ENCODE data around the gene GNAI3. TPM values are rescaled to one million over a fixed set of nuclear protein-coding genes. Genes with fewer than 3 reads are reported as not detected.

The GNAI3 gene
- total and polyA plus RNA-seq, 2 of the 13 experiments (the other 11 are each of a cell fraction or from before 2014, with no cell fraction given): 4.3 to 9.0 TPM

DNA sequence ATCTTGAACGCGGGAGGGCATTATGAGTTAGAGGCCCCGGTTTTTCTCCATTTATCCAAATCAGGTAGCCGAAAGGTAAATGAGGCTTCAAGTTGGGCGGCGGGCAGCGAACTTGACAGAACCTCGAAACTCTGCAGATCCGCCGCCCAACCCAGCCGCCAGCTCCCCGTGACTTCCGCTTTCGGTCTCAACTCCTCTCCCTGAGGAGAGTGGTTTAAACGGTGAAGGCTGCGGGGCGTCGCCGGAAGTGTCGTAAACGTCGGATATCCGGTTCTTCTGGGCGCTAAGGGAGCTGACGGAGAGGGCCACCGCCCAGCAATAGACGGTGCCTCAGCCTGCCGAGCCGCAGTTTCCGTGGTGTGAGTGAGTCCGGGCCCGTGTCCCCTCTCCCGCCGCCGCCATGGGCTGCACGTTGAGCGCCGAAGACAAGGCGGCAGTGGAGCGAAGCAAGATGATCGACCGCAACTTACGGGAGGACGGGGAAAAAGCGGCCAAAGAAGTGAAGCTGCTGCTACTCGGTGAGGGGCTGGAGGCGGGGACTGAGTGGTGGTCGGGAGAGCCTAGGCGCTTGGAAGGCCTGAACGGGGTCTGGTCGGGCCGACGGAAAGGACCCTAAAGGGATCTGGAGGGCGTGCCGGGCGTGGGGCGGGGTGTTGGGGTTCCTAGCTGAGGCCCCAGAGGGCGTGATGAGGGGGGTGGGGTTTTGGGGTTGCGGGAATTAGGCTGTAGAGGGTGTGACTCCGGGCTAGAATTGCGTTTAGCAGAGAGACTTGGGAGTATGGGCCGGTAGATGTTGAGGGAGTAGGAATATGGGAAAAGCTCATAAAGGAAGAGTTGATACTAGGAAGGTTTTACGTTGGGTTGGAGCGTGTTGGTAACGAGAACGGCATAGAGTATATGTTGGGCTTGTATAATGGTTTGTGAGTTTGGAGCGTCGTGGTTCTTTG, at the start of gene GNAI3 (continued):
- TF ChIP-seq, protein P1, sequence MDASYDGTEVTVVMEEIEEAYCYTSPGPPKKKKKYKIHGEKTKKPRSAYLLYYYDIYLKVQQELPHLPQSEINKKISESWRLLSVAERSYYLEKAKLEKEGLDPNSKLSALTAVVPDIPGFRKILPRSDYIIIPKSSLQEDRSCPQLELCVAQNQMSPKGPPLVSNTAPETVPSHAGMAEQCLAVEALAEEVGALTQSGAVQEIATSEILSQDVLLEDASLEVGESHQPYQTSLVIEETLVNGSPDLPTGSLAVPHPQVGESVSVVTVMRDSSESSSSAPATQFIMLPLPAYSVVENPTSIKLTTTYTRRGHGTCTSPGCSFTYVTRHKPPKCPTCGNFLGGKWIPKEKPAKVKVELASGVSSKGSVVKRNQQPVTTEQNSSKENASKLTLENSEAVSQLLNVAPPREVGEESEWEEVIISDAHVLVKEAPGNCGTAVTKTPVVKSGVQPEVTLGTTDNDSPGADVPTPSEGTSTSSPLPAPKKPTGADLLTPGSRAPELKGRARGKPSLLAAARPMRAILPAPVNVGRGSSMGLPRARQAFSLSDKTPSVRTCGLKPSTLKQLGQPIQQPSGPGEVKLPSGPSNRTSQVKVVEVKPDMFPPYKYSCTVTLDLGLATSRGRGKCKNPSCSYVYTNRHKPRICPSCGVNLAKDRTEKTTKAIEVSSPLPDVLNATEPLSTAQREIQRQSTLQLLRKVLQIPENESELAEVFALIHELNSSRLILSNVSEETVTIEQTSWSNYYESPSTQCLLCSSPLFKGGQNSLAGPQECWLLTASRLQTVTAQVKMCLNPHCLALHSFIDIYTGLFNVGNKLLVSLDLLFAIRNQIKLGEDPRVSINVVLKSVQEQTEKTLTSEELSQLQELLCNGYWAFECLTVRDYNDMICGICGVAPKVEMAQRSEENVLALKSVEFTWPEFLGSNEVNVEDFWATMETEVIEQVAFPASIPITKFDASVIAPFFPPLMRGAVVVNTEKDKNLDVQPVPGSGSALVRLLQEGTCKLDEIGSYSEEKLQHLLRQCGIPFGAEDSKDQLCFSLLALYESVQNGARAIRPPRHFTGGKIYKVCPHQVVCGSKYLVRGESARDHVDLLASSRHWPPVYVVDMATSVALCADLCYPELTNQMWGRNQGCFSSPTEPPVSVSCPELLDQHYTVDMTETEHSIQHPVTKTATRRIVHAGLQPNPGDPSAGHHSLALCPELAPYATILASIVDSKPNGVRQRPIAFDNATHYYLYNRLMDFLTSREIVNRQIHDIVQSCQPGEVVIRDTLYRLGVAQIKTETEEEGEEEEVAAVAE (CRISPR knock-in tag; IDR thresholded peaks at IDR 0.05; ENCODE audit: borderline replicate concordance): 0 out of 2 replicates have a peak, but pooled peaks have one; percentile 29
- TF ChIP-seq MBD4 (IDR thresholded peaks at IDR 0.05; ENCODE audit: borderline replicate concordance, low read length) (no peak), CREB1 (IDR thresholded peaks at IDR 0.05) (peak; percentile 82), CREB1 (CRISPR knock-in tag; IDR thresholded peaks at IDR 0.05) (peak; percentile 95), ZBTB3 (CRISPR knock-in tag; IDR thresholded peaks at IDR 0.05; ENCODE audit: borderline replicate concordance, low read depth) (peak; percentile 25; the same call in 1 of the 2 replicates), ZNF382 (CRISPR knock-in tag; IDR thresholded peaks at IDR 0.05; ENCODE audit: borderline replicate concordance) (no peak), ZNF136 (CRISPR knock-in tag; IDR thresholded peaks at IDR 0.05; ENCODE audit: low read depth) (no peak), ZNF678 (CRISPR knock-in tag; IDR thresholded peaks at IDR 0.05) (peak; percentile 46; the same call in 1 of the 2 replicates), ZNF776 (CRISPR knock-in tag; IDR thresholded peaks at IDR 0.05) (no peak), GZF1 (CRISPR knock-in tag; IDR thresholded peaks at IDR 0.05) (no peak), TRIM24 (CRISPR knock-in tag; IDR thresholded peaks at IDR 0.05) (no peak), ZNF235 (CRISPR knock-in tag; IDR thresholded peaks at IDR 0.05; ENCODE audit: borderline replicate concordance) (no peak), ZNF20 (CRISPR knock-in tag; IDR thresholded peaks at IDR 0.05) (no peak), ZNF496 (CRISPR knock-in tag; IDR thresholded peaks at IDR 0.05; ENCODE audit: insufficient replicate concordance) (no peak), ZNF891 (CRISPR knock-in tag; IDR thresholded peaks at IDR 0.05) (peak; percentile 86), PHF8 (CRISPR knock-in tag; IDR thresholded peaks at IDR 0.05) (peak; percentile 98), GTF3A (CRISPR knock-in tag; conservative IDR thresholded peaks at IDR 0.05) (0 out of 2 replicates have a peak, but pooled peaks have one; percentile 49)
- TF ChIP-seq, protein P2, sequence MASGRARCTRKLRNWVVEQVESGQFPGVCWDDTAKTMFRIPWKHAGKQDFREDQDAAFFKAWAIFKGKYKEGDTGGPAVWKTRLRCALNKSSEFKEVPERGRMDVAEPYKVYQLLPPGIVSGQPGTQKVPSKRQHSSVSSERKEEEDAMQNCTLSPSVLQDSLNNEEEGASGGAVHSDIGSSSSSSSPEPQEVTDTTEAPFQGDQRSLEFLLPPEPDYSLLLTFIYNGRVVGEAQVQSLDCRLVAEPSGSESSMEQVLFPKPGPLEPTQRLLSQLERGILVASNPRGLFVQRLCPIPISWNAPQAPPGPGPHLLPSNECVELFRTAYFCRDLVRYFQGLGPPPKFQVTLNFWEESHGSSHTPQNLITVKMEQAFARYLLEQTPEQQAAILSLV (CRISPR knock-in tag; IDR thresholded peaks at IDR 0.05; ENCODE audit: borderline replicate concordance): no peak; the same call in 1 of the 2 replicates
- TF ChIP-seq, protein P3, sequence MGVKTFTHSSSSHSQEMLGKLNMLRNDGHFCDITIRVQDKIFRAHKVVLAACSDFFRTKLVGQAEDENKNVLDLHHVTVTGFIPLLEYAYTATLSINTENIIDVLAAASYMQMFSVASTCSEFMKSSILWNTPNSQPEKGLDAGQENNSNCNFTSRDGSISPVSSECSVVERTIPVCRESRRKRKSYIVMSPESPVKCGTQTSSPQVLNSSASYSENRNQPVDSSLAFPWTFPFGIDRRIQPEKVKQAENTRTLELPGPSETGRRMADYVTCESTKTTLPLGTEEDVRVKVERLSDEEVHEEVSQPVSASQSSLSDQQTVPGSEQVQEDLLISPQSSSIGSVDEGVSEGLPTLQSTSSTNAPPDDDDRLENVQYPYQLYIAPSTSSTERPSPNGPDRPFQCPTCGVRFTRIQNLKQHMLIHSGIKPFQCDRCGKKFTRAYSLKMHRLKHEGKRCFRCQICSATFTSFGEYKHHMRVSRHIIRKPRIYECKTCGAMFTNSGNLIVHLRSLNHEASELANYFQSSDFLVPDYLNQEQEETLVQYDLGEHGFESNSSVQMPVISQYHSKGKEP (CRISPR knock-in tag; IDR thresholded peaks at IDR 0.05): no peak
- TF ChIP-seq, protein P4, sequence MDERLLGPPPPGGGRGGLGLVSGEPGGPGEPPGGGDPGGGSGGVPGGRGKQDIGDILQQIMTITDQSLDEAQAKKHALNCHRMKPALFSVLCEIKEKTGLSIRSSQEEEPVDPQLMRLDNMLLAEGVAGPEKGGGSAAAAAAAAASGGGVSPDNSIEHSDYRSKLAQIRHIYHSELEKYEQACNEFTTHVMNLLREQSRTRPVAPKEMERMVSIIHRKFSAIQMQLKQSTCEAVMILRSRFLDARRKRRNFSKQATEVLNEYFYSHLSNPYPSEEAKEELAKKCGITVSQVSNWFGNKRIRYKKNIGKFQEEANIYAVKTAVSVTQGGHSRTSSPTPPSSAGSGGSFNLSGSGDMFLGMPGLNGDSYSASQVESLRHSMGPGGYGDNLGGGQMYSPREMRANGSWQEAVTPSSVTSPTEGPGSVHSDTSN (CRISPR knock-in tag; IDR thresholded peaks at IDR 0.05): no peak
- TF ChIP-seq, protein P5, sequence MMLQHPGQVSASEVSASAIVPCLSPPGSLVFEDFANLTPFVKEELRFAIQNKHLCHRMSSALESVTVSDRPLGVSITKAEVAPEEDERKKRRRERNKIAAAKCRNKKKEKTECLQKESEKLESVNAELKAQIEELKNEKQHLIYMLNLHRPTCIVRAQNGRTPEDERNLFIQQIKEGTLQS (CRISPR knock-in tag; IDR thresholded peaks at IDR 0.05): no peak
